ENCODE measurements around the gene DBF4. TPM values are rescaled to one million over a fixed set of nuclear protein-coding genes. Genes with fewer than 3 reads are reported as not detected.
"Not testable (repeated sequence)": the region's sequence is repeated elsewhere in the genome, so short reads cannot be mapped to it uniquely, and the experiment has no call there.

The DBF4 gene
- total RNA-seq: 10 to 100 TPM in 2 of 3 donors, 1 to 10 TPM in 1; 9.4 to 18.2 (median 13.4) TPM
- long read RNA-seq, donor 1, partial matches to known transcripts: 0 of 5 reads
- long read RNA-seq, donor 1, other reads (novel, unspliced or antisense): 3 of 5 reads
- long read RNA-seq, donor 2, partial matches to known transcripts: 5 of 6 reads
- long read RNA-seq, donor 2, other reads (novel, unspliced or antisense): 0 of 6 reads

DNA sequence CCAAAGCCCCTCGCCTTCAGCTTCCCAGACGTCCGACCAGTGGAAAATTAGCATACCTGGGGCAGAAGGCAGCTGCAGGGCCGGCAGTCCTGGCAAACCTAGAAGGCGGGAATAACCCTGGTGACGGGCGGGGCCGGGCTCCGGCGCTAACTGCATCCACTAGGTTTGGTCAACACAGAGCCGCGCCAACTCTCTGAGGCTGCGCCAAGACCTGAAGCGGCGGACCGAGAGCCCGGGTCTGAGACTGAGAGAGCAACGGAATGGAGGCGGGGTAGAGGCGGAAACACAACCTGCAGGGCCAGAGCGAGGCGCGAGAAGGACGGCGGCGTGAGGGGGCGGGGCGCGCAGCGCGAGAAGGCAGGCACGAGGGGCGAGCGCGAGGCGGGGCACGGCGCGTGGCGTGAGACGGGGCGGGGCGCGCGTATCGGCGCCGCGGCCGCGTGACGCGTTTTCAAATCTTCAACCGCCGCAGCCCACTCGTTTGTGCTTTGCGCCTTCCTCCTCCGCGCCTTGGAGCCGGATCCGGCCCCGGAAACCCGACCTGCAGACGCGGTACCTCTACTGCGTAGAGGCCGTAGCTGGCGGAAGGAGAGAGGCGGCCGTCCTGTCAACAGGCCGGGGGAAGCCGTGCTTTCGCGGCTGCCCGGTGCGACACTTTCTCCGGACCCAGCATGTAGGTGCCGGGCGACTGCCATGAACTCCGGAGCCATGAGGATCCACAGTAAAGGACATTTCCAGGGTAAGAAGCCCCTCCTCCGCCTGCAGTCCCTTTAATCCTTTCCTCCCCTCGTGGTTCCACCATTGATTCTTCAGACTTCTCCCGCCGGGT, at the start of gene DBF4, which contains the start of gene SLC25A40:
Gene DBF4 (plus strand): TSS at position 454 of the 829 bp plus-strand sequence. CDS start 240 bp downstream, at position 694.
Gene SLC25A40 (minus strand): TSS at position 321 of the 829 bp plus-strand sequence. CDS start 17,633 bp downstream, outside the sequence.
- Histone ChIP-seq H3K36me3 (ENCODE audit: low read depth) (no peaks in the 10 kb centered on the region), H3K4me3 (peak within 1 kb of the TSS; percentile 84), H3K9me3 (peaks cover 2% of the 10 kb centered on the region), H3K4me1 (ENCODE audit: low read depth) (peaks cover 19% of the 10 kb centered on the region)
- TF ChIP-seq CTCF (IDR thresholded peaks at IDR 0.05): peak; percentile 19
- DNase-seq (peak; percentile 98), ATAC-seq (peak; percentile 97)
- intact Hi-C loops (cut with DNase I, micrococcal nuclease): no loop called here

DNA sequence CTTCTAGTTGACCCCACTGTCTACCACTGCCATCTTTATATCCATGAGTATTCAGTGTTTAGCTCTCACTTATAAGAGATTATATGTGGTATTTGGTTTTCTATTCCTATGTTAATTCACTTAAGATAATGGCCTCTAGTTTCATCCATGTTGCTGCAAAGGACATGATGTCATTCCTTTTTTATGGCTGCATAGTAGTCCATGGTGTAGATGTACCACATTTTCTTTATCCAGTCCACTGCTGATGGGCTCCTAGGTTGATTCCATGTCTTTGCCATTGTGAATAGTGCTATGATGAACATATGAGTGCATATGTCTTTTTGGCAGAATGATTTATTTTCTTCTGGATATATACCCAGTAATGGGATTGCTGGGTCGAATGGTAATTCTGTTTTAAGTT, 47.9 kb upstream of the DBF4 start:
- ATAC-seq; intact Hi-C loops (cut with DNase I, micrococcal nuclease); H3K4me1 ChIP-seq (ENCODE audit: low read depth); DNase-seq; H3K4me3 ChIP-seq; H3K36me3 ChIP-seq (ENCODE audit: low read depth): not testable (repeated sequence)
- peaks cover 19% of the 10 kb centered on the region for H3K9me3 ChIP-seq

DNA sequence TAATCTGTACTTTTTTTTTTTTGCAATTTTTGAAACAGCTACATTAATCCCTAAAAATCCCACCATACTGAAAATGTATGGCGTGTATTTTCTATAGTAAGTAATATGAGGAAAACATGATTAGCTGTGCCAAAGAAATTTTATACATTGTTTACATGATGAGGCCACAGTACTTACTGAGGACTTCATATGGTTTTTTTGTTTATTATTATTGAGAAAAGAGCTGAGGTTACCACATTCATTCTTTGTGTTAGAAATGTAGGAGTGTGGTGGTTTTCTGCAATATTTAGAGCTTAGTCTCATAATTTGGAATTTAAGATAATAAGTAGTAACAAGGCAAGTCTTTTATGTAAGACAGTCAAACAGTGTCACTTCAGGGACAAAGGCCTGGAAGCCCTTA, 45.2 kb upstream of the DBF4 start:
- no peaks in the 10 kb centered on the region for H3K4me1 ChIP-seq (ENCODE audit: low read depth)
- H3K36me3 ChIP-seq (ENCODE audit: low read depth): no peaks in the 10 kb centered on the region
- DNase-seq: no peak
- no peak for ATAC-seq
- H3K4me3 ChIP-seq: no peak overlapping the region
- intact Hi-C loops (cut with DNase I, micrococcal nuclease): no loop called here
- no peak for TF ChIP-seq CTCF (IDR thresholded peaks at IDR 0.05)
- no peaks in the 10 kb centered on the region for H3K9me3 ChIP-seq

- intact Hi-C loops (cut with DNase I, micrococcal nuclease): no loop called here
- TF ChIP-seq CTCF (IDR thresholded peaks at IDR 0.05): no peak
- Histone ChIP-seq H3K36me3 (ENCODE audit: low read depth) (no peaks in the 10 kb centered on the region), H3K9me3 (no peaks in the 10 kb centered on the region), H3K4me3 (no peak overlapping the region), H3K4me1 (ENCODE audit: low read depth) (no peaks in the 10 kb centered on the region)
- DNase-seq (no peak), ATAC-seq (peak; percentile 25)
These were observed 43.2 kb upstream of the DBF4 start for GRCh38 chr7:87833130-87833529.

DNA sequence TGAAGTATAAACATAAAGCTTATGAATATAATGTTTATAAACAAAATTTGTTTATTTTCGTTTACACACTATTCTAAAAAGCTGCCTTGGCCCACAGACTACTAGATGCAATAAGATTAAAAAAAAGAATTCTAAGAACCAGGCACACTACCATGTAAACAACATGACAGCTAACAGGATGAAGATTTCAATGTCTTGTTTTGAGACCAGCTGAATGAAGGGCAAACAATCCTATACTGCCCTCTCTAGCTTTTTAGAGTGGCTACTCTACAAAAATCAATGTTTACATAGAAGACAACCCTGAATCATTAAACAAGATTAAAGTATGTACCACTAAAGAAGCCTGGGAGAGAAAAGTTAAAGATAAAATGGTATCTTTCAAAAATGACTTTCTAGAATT, 38.7 kb upstream of the DBF4 start:
- intact Hi-C loops (cut with DNase I, micrococcal nuclease): no loop called here
- TF ChIP-seq CTCF (IDR thresholded peaks at IDR 0.05): no peak
- H3K36me3 ChIP-seq (ENCODE audit: low read depth): no peaks in the 10 kb centered on the region
- no peak overlapping the region for H3K4me3 ChIP-seq
- H3K4me1 ChIP-seq (ENCODE audit: low read depth): no peaks in the 10 kb centered on the region
- H3K9me3 ChIP-seq: no peaks in the 10 kb centered on the region
- no peak for ATAC-seq
- no peak for DNase-seq
